HCT116 (cell line): Measurements from ENCODE around the gene COL28A1.

Experiments
- CEBPB ChIP-seq: IDR thresholded peaks from 2 replicates; pipeline ENCODE4 v1.6.1; 2012; ENCODE audit warnings: low read depth
- CTCF ChIP-seq, 3 experiments: fragments of 200-600 bp in 1 of 3; sonication (generic) in 1 of 3; IDR thresholded peaks in 2 of 3; conservative IDR thresholded peaks in 1 of 3; 2 replicates each; pipeline ENCODE4 v1.5.1; 2012 to 2017; ENCODE audit warnings: low read depth in 2 of 3, low read length in 2 of 3, antibody characterized with exemption in 1 of 3, borderline replicate concordance in 1 of 3, control low read depth in 1 of 3, mild to moderate bottlenecking in 1 of 3, mixed read lengths in 1 of 3, mixed run types in 1 of 3, moderate library complexity in 1 of 3; ENCODE audit not compliant: insufficient read depth in 1 of 3
- EZH2 ChIP-seq: fragments of 200-600 bp; sonication (generic); IDR thresholded peaks from 2 replicates; pipeline ENCODE4 v1.6.1; 2017; ENCODE audit warnings: antibody characterized with exemption, mixed run types
- JUND ChIP-seq: IDR thresholded peaks from 2 replicates; pipeline ENCODE4 v1.6.1; 2012
- POLR2A ChIP-seq: IDR thresholded peaks from 2 replicates; pipeline ENCODE4 v1.7.0; 2011; ENCODE audit warnings: borderline replicate concordance; ENCODE audit not compliant: insufficient read depth, insufficient read length; ENCODE audit errors: extremely low read depth
- REST ChIP-seq: IDR thresholded peaks from 2 replicates; pipeline ENCODE4 v1.6.1; 2012; ENCODE audit warnings: low read depth
- SP1 ChIP-seq: IDR thresholded peaks from 2 replicates; pipeline ENCODE4 v1.6.1; 2012; ENCODE audit warnings: low read depth
- ZNF274 ChIP-seq: fragments of 200-500 bp; sonication (Bioruptor generic); IDR thresholded peaks from 2 replicates; pipeline ENCODE4 v1.6.1; 2014; ENCODE audit warnings: mild to moderate bottlenecking, low read depth, low read length, inconsistent platforms

GRCh38 chr7:7499892-7500291, 35.8 kb downstream of the COL28A1 start:
- TF ChIP-seq ZNF274: no peak
- TF ChIP-seq POLR2A: no peak
- no peak for TF ChIP-seq CTCF (IDR thresholded peaks at IDR 0.05 in 2 of 3, conservative IDR thresholded peaks at IDR 0.05 in 1 of 3; ENCODE audit: borderline replicate concordance in 1 of 3, insufficient read depth in 1 of 3, low read depth in 2 of 3, low read length in 2 of 3)
- TF ChIP-seq EZH2: no peak
- TF ChIP-seq REST: no peak
- TF ChIP-seq CEBPB: no peak
- TF ChIP-seq SP1: no peak
- no peak for TF ChIP-seq JUND
